Mammary epithelial cell (primary cell): ENCODE data around the gene KIF6.

Experiments
- EZH2 ChIP-seq: IDR thresholded peaks from 2 replicates; pipeline ENCODE4 v1.6.1; 2012; ENCODE audit warnings: low read length, inconsistent platforms, borderline replicate concordance
- TF ChIP-seq, protein P1 (sequence below), 2 donors: IDR thresholded peaks in 1 of 2; conservative IDR thresholded peaks in 1 of 2; 2 replicates each; pipeline ENCODE4 v1.5.1; 2011 to 2012; ENCODE audit warnings: inconsistent platforms in 2 of 2, low read length in 2 of 2, mild to moderate bottlenecking in 2 of 2, control low read depth in 1 of 2, low read depth in 1 of 2; ENCODE audit not compliant: insufficient read depth in 1 of 2; ENCODE audit errors: extremely low read depth in 1 of 2

DNA sequence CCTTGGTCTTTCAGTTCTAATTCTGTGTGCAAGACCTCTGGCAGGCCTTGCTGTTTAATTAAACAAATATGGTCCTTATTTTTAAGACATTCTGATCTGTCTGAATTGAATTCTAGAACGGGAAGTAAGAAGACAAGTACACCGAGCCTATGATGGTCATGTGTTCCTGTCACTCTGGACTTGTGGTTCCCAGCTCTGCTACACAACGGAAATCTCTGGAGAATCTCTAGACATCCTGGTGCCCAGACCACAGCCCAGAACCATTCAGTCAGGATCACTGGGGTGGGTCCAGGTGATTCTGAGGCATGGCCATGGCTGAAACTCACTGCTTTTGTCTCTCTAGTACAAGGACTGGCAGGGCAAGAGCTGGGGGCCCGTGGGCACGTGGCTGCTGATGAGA lies 386.8 kb downstream of the KIF6 start:
- TF ChIP-seq, protein P1, sequence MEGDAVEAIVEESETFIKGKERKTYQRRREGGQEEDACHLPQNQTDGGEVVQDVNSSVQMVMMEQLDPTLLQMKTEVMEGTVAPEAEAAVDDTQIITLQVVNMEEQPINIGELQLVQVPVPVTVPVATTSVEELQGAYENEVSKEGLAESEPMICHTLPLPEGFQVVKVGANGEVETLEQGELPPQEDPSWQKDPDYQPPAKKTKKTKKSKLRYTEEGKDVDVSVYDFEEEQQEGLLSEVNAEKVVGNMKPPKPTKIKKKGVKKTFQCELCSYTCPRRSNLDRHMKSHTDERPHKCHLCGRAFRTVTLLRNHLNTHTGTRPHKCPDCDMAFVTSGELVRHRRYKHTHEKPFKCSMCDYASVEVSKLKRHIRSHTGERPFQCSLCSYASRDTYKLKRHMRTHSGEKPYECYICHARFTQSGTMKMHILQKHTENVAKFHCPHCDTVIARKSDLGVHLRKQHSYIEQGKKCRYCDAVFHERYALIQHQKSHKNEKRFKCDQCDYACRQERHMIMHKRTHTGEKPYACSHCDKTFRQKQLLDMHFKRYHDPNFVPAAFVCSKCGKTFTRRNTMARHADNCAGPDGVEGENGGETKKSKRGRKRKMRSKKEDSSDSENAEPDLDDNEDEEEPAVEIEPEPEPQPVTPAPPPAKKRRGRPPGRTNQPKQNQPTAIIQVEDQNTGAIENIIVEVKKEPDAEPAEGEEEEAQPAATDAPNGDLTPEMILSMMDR (conservative IDR thresholded peaks at IDR 0.05 in 1 of 2, IDR thresholded peaks at IDR 0.05 in 1 of 2; ENCODE audit: extremely low read depth in 1 of 2, insufficient read depth in 1 of 2, low read depth in 1 of 2, low read length in 2 of 2) = no peak
- TF ChIP-seq EZH2 = no peak
